ENCODE data around the gene RAVER1. TPM values are rescaled to one million over a fixed set of nuclear protein-coding genes. Genes with fewer than 3 reads are reported as not detected.
"Not testable (repeated sequence)": the region's sequence is repeated elsewhere in the genome, so short reads cannot be mapped to it uniquely, and the experiment has no call there.

RAVER1 gene
- total RNA-seq, 1 experiment from 2014 or later, result 87.7 TPM

DNA sequence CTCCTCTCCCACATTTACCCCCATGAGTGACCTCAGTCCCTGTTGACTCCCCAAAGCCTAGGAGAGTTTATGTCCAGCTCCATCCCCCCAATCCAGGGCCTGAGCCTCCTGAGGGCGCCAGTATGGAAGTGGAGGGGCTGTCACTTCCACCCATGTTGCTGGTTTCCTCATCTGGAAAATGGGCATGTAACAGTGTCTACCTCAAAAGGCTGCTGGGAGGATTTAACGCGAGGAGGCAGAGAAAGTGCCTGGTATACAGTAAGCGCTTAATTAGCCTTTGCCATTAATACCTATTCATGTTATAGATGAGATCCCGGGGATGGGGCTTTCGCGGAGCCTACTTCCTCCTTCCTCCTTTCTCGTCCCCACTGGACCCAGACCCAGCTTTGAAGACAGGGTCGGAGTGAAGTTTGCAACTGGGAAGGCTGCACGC, 46.6 kb upstream of the RAVER1 start:
- Histone ChIP-seq H3K27me3 (replicated peaks; ENCODE audit: insufficient read depth, low read depth, low read length, poor library complexity) (no peaks in the 10 kb centered on the region), H3K9me3 (ENCODE audit: low read depth, low read length, poor library complexity, severe bottlenecking) (no peaks in the 10 kb centered on the region), H3K4me1 (ENCODE audit: insufficient read depth, low read length, poor library complexity, severe bottlenecking) (peaks cover 5% of the 10 kb centered on the region), H3K27ac (ENCODE audit: low read depth, low read length, poor library complexity, severe bottlenecking) (peak overlapping the region; percentile 85), H3K4me3 (ENCODE audit: low read depth, low read length, poor library complexity, severe bottlenecking) (peak overlapping the region; percentile 91), H3K36me3 (ENCODE audit: insufficient read depth, low read length, poor library complexity, severe bottlenecking) (peaks cover 13% of the 10 kb centered on the region)
- TF ChIP-seq CTCF (conservative IDR thresholded peaks at IDR 0.05; ENCODE audit: low read depth, low read length) (no peak), EZH2 (IDR thresholded peaks at IDR 0.05; ENCODE audit: borderline replicate concordance, low read depth, low read length, poor library complexity, severe bottlenecking) (no peak)
- CTCF ChIA-PET, result interaction anchor here (1.2 to 1.7 kb wide), 3 partner anchors 9 to 110 kb away, joined by 6 to 10 read pairs (median 8); no protein-coding TSS in a partner anchor
- TSS peak; percentile 86 for BruUV-seq (replicated peaks)
- POLR2A ChIA-PET (ENCODE audit: low non-redundant PET), result interaction anchor here (0.6 kb wide), 1 partner anchor 552 kb away, joined by 3 read pairs; the partner anchor contains the start of gene UBL5
- no peak for DNase-seq (ENCODE audit: low spot score)
- intact Hi-C loops (cut with micrococcal nuclease; ENCODE audit: unreplicated experiment), result loop anchor here (5.0 kb wide), 1 partner anchor 43 kb away; the partner anchor contains the start of gene ICAM3

DNA sequence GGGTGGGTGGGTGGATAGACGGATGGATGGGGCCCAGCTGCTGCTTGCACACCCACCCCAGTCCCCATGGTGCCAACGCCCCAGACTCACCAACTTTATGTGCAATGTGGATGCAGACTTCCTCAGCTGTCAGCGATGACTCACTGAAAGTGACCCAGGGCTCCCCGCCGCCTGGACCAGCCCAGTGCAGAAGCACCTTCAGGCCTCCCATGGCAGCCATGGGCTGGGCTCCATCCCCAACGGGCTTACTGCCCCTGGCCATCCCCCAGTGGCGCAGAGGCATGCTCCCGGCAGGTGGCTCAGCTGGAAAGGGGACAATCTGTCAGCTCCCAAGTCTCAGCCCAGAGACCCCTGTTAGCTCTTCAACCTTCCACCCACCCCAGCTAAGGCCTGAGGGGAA, 44.8 kb upstream of the RAVER1 start:
- POLR2A ChIA-PET (ENCODE audit: low non-redundant PET), result no interaction called here
- no peak for DNase-seq (ENCODE audit: low spot score)
- Histone ChIP-seq H3K4me1 (ENCODE audit: insufficient read depth, low read length, poor library complexity, severe bottlenecking) (peaks cover 5% of the 10 kb centered on the region), H3K27me3 (replicated peaks; ENCODE audit: insufficient read depth, low read depth, low read length, poor library complexity) (no peaks in the 10 kb centered on the region), H3K36me3 (ENCODE audit: insufficient read depth, low read length, poor library complexity, severe bottlenecking) (peaks cover 15% of the 10 kb centered on the region), H3K9me3 (ENCODE audit: low read depth, low read length, poor library complexity, severe bottlenecking) (no peaks in the 10 kb centered on the region), H3K4me3 (ENCODE audit: low read depth, low read length, poor library complexity, severe bottlenecking) (no peak overlapping the region), H3K27ac (ENCODE audit: low read depth, low read length, poor library complexity, severe bottlenecking) (no peak overlapping the region)
- intact Hi-C loops (cut with micrococcal nuclease; ENCODE audit: unreplicated experiment), result no loop called here
- CTCF ChIA-PET, result no interaction called here
- BruUV-seq (replicated peaks), result no TSS peak
- no peak for TF ChIP-seq EZH2 (IDR thresholded peaks at IDR 0.05; ENCODE audit: borderline replicate concordance, low read depth, low read length, poor library complexity, severe bottlenecking)
- TF ChIP-seq CTCF (conservative IDR thresholded peaks at IDR 0.05; ENCODE audit: low read depth, low read length), result no peak

DNA sequence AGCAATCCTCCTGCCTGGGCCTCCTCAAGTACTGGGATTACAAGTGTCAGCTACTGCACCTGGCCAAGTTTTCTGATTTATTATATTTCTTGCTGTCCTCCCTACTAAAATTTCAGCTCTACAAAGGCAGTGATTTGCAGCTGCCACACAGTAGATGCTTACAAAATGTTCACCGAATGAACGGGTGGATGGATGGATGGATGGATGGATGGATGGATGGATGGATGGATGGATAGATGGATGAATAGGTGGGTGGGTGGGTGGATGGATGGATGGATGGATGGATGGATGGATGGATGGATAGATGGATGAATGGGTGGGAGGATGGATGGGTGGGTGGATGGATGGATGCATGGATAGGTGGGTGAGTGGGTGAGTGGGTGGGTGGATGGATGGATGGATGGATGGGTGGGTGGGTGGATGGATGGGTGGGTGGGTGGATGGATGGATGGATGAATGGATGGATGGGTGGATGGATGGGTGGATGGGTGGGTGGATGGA, 43.9 kb upstream of the RAVER1 start:
- POLR2A ChIA-PET (ENCODE audit: low non-redundant PET); H3K27ac ChIP-seq (ENCODE audit: low read depth, low read length, poor library complexity, severe bottlenecking); intact Hi-C loops (cut with micrococcal nuclease; ENCODE audit: unreplicated experiment); H3K4me3 ChIP-seq (ENCODE audit: low read depth, low read length, poor library complexity, severe bottlenecking); H3K4me1 ChIP-seq (ENCODE audit: insufficient read depth, low read length, poor library complexity, severe bottlenecking); DNase-seq (ENCODE audit: low spot score); CTCF ChIA-PET; H3K9me3 ChIP-seq (ENCODE audit: low read depth, low read length, poor library complexity, severe bottlenecking); BruUV-seq (replicated peaks); H3K27me3 ChIP-seq (replicated peaks; ENCODE audit: insufficient read depth, low read depth, low read length, poor library complexity): not testable (repeated sequence)
- H3K36me3 ChIP-seq (ENCODE audit: insufficient read depth, low read length, poor library complexity, severe bottlenecking), result peaks cover 15% of the 10 kb centered on the region

GRCh38 chr19:10374931-10375330, 41.6 kb upstream of the RAVER1 start:
- H3K4me1 ChIP-seq (ENCODE audit: insufficient read depth, low read length, poor library complexity, severe bottlenecking), result peaks cover 5% of the 10 kb centered on the region
- no peak for TF ChIP-seq EZH2 (IDR thresholded peaks at IDR 0.05; ENCODE audit: borderline replicate concordance, low read depth, low read length, poor library complexity, severe bottlenecking)
- no peak for DNase-seq (ENCODE audit: low spot score)
- intact Hi-C loops (cut with micrococcal nuclease; ENCODE audit: unreplicated experiment), result no loop called here
- ChIA-PET CTCF (no interaction called here), POLR2A (ENCODE audit: low non-redundant PET) (interaction anchor here (0.9 kb wide), 1 partner anchor 191 kb away, joined by 4 read pairs; no protein-coding TSS in a partner anchor)
- BruUV-seq (replicated peaks), result no TSS peak
- no peak overlapping the region for H3K27ac ChIP-seq (ENCODE audit: low read depth, low read length, poor library complexity, severe bottlenecking)
- no peaks in the 10 kb centered on the region for H3K27me3 ChIP-seq (replicated peaks; ENCODE audit: insufficient read depth, low read depth, low read length, poor library complexity)
- no peak overlapping the region for H3K4me3 ChIP-seq (ENCODE audit: low read depth, low read length, poor library complexity, severe bottlenecking)
- no peaks in the 10 kb centered on the region for H3K9me3 ChIP-seq (ENCODE audit: low read depth, low read length, poor library complexity, severe bottlenecking)
- peaks cover 15% of the 10 kb centered on the region for H3K36me3 ChIP-seq (ENCODE audit: insufficient read depth, low read length, poor library complexity, severe bottlenecking)

Measured in A673 (cell line).